HT-29 (cell line): ENCODE data around the gene CRABP1. TPM values are rescaled to one million over a fixed set of nuclear protein-coding genes. Genes with fewer than 3 reads are reported as not detected.

Experiments used
- DNase-seq: peaks from one replicate; pipeline ENCODE4 v3.0.0-alpha.2; 2015; ENCODE audit warnings: low spot score
- total RNA-seq: library from RNA; depleted of rRNA; stranded (reverse); fragments of >200 nt; shearing (Covaris generic); gene quantifications from 2 replicates; pipeline ENCODE4 v1.2.3, GENCODE V29; 2014

CRABP1 gene
- total RNA-seq, 1 experiment from 2014 or later, result not detected

- DNase-seq, result peak; percentile 65
Measured at GRCh38 chr15:78317145-78317836, 22.9 kb upstream of the CRABP1 start.

DNA sequence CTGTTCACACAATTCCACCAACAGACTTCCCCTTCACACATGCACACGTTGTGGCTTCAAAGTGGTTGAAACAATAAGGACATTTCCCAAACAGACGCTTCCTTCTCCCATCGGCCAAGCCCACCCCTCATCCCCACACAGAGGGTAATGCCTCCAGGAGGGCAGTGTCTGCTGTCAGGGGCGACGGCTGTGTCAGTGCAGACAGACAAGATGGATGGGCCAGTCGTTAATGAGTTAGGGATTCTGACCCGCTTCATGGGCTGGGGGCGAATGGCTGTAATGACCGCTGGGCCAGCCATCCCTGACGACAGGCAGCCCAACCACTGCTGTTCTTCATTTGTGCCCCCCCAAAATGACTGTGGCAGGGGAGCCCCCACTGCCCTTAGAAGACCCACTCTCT is 20.6 kb upstream of the CRABP1 start:
- DNase-seq, result no peak

- no peak for DNase-seq
Measured at GRCh38 chr15:78320183-78320582, 20.0 kb upstream of the CRABP1 start.

- DNase-seq, result no peak
Measured at GRCh38 chr15:78321041-78321570, 19.0 kb upstream of the CRABP1 start.

DNA sequence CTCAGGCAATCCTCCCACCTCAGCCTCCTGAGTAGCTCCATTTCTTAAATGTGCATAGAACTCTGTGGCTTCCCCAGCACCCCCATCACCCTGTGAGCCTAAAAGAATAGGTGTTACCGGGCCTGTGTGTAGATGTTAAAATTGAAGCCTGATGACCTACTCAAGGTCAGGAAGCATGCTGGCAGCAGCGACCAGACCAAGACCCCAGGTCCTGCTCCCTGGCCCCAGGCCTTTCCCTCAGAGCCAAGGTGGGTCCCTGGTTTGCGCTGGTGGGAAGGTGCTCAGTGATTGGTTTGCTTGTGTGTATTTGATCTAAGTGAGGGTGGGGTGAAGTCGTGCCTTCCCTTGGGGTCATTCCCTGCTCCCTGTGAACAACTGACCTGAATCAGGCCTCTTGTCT is 18.4 kb upstream of the CRABP1 start:
- DNase-seq, result no peak

GRCh38 chr15:78322243-78322642 is 17.9 kb upstream of the CRABP1 start:
- no peak for DNase-seq

DNA sequence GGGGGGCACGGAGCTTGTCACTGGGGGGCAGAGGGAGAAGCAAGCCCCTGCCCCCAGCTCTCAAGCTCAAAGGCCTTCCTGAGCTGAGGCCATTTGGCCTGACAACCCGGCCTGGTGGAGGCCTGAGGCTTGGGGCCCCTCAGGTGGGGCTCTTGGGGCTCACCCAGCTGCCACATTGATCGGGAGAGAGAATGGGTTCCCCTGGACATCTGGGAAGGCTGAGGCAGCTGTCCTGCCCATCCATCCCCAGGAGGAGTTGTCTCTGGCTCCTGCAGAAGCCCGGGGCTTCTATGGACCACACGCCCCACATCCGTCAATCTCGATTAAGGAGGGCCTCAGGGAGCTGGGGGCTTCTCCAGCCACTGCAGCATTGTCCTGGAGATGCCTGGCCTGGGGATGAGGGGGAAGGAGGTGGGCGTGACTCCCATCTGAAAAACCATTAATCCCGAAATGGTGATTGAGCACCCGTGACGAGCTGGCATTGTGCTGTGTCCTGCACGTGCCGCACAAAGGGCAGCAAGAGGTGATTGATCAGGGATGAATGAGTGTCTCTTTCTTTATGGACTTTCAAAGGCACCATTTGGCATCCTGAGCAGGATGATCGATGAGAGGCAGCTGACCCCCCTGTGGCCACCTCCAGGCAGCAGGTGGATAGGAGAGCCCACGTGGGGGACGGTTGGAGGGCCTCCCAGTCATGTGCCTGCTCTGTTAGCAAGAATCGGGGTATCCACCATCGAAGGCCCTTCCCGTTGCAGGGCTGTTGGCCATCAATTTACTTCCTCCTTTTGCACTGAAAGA is 17.2 kb upstream of the CRABP1 start:
- no peak for DNase-seq

GRCh38 chr15:78323693-78324092 is 16.5 kb upstream of the CRABP1 start:
- DNase-seq, result no peak

GRCh38 chr15:78324144-78324543 is 16.0 kb upstream of the CRABP1 start:
- DNase-seq, result no peak

DNA sequence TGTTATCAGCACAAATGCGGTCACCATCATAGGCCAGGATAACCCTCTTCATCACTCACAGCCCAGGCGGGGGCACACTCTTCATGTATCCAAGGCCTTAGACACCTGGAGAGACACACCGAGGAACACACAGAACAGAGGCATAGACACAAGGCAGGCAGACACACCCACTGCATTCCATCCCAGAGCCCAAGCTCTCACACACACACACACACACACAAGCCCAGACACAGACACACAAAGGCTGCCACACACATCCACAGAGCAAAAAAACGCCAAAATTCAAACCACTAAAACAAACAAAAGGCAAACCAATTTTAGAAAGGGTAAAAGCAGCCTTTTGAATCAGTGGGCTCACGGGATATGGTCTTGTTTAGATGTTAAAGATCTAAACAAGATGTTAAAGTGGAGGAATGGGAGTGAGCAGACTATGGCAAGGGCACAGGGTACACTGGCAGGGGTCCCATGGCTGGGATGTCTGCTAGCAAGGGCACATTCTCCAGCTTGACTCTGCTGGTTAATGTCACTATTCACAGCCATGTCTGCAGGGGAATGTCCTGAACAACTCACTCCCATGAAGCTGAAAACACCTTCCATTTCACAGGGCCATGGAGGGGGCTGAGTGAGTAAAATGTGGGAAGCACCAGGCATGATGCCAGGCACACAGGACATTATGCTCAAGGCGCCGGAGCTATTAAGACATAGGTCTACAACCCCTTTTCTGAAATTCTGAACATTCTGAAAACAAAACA is 14.9 kb upstream of the CRABP1 start:
- no peak for DNase-seq

DNA sequence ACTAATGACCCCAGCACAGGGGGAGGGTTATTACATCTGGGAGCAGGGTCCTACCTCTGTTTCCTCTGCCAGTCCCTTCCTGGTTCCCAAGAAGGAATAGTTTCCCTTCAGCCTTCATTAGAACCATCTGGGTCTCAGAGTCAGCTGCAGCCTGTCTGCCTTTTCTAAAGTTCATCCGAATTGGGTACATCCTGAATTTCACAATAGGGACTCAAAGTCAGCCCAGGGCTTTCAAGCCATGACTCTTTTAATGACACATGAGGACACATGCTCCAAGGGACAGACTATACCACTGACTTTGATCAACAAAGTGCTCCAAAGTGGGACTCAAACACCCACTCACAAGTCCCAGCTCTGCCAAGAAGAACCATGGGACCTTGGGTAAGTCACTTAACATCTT is 12.7 kb upstream of the CRABP1 start:
- DNase-seq, result no peak

GRCh38 chr15:78329625-78330024 is 10.5 kb upstream of the CRABP1 start:
- no peak for DNase-seq

- no peak for DNase-seq
Measured at GRCh38 chr15:78334845-78335244, 5.3 kb upstream of the CRABP1 start.

DNA sequence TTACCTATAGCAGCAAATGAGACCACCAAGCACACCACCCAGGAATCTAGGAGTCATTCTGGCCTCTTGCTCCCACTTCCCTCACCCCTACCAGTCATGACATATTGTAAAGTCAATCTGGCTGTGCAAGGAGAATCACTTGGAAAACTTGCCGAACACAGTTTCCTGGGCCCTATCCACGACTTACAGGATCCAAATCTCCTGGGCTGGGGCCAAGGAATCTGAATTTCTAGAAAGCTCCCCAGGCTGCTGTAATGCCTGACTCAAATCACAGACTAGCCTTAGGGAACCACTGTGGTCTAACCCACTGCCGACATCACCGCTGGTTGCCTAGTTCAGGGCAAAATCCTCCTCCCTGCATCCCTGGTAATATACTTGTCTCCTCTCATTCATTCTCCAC is 4.2 kb upstream of the CRABP1 start:
- DNase-seq, result no peak

- no peak for DNase-seq
Measured at GRCh38 chr15:78338781-78339180, 1.4 kb upstream of the CRABP1 start.

- no peak for DNase-seq
Measured at GRCh38 chr15:78339559-78339958, 594 bp upstream of the CRABP1 start.

GRCh38 chr15:78341057-78341987 is 1.2 kb downstream of the CRABP1 start:
- no peak for DNase-seq

GRCh38 chr15:78342021-78342420 is 1.9 kb downstream of the CRABP1 start:
- DNase-seq, result no peak

DNA sequence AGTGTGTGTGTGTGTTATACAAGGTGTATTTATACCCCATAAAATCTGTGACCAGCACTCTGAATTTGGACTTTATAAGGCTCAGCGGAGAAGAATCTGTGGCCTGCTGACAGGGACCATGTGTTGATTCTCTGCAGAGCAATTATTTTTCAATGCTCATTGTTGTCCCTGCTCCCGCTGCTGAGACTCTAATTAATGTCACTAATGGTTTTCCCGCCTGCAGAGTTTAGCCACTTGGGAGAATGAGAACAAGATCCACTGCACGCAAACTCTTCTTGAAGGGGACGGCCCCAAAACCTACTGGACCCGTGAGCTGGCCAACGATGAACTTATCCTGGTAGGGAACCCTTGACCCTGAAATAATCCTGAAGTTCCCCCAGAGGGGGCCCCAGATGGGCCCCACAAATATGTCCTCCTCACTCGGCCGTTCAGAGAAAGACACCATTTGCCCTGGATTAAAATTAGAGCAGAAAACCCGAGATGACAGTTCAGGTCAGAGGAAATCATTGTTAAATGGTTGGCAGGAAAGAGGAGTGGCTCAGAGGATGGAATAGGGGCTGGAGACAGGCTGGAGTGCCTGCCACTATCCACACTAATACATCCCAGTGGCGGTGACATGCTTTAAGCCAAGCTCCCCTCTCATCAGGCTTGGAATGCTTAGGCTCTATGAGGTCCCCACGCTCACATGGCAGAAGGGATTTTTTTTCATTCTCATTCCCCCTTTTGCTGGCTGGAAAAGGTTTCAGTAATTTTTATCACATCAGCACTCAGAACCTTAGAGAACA is 3.3 kb downstream of the CRABP1 start:
- DNase-seq, result no peak

GRCh38 chr15:78345396-78346125 is 5.4 kb downstream of the CRABP1 start:
- DNase-seq, result no peak
